ENCODE results near the gene KRTAP12-1.

DNA sequence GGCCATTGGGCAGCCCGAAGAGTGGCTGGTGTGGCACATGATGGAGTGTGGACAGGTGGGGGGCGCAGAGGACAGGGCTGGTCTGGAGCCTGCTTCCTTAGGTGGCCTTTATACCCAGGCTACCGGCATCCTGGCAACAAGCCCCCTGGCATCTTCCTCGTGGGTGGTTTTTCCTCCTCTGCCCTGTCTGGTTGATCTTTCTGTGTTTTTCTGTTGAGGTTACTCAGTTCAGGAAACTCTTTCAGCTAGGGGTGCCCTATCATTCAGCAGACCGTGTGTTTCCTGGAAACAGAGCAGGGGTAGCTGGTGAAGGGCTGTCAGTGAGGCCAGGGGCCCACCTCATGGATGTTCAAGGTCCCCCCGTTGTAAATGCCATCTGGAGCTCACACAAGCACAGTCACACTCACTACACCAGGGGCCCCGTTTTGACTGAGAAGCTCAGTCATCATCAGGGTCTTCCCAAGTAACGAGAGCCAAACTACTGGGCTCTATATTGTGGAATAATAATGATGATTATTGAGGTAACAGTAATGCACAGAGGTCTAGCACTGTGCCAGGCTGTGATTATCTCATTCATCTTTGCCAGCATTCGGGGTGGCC, 27.3 kb downstream of the KRTAP12-1 start, which contains the start of gene KRTAP12-4:
- TF ChIP-seq CTCF (IDR thresholded peaks at IDR 0.05; ENCODE audit: control extremely low read depth in 1 of 3, insufficient read depth in 1 of 3, low read depth in 1 of 3, low read length in 3 of 3) = no peak
- no peak for TF ChIP-seq PHF8 (conservative IDR thresholded peaks at IDR 0.05; ENCODE audit: low read depth, low read length)
- no peak for TF ChIP-seq EZH2 (IDR thresholded peaks at IDR 0.05; ENCODE audit: low read depth, low read length, severe bottlenecking)
- no peak for TF ChIP-seq SP2 (IDR thresholded peaks at IDR 0.05; ENCODE audit: low read length)
- TF ChIP-seq POLR2AphosphoS5 (IDR thresholded peaks at IDR 0.05; ENCODE audit: low read depth, low read length) = no peak
- TF ChIP-seq EP300 (IDR thresholded peaks at IDR 0.05; ENCODE audit: borderline replicate concordance in 1 of 2, low read depth in 2 of 2, low read length in 2 of 2) = no peak
- no peak for TF ChIP-seq JUN (IDR thresholded peaks at IDR 0.05; ENCODE audit: low read depth, low read length)
- TF ChIP-seq, protein P1, sequence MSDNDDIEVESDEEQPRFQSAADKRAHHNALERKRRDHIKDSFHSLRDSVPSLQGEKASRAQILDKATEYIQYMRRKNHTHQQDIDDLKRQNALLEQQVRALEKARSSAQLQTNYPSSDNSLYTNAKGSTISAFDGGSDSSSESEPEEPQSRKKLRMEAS (IDR thresholded peaks at IDR 0.05) = no peak
- no peak for TF ChIP-seq RAD21 (IDR thresholded peaks at IDR 0.05 in 1 of 2, conservative IDR thresholded peaks at IDR 0.05 in 1 of 2; ENCODE audit: low read depth in 2 of 2, low read length in 2 of 2)
- no peak for TF ChIP-seq TAF1 (IDR thresholded peaks at IDR 0.05; ENCODE audit: low read depth, low read length)
- no peak for TF ChIP-seq RBBP5 (IDR thresholded peaks at IDR 0.05; ENCODE audit: borderline replicate concordance, low read depth, low read length)
- TF ChIP-seq SRF (IDR thresholded peaks at IDR 0.05; ENCODE audit: low read depth, low read length) = no peak
- TF ChIP-seq, protein P2, sequence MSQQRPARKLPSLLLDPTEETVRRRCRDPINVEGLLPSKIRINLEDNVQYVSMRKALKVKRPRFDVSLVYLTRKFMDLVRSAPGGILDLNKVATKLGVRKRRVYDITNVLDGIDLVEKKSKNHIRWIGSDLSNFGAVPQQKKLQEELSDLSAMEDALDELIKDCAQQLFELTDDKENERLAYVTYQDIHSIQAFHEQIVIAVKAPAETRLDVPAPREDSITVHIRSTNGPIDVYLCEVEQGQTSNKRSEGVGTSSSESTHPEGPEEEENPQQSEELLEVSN (IDR thresholded peaks at IDR 0.05) = no peak
- no peak for TF ChIP-seq SIN3A (conservative IDR thresholded peaks at IDR 0.05 in 1 of 2, IDR thresholded peaks at IDR 0.05 in 1 of 2; ENCODE audit: low read depth in 1 of 2, low read length in 2 of 2)

Data from H1 (cell line).